Dendritic cell treated with granulocyte-macrophage colony-stimulating factor and Interleukin-4, amounts not matched to agents 40 ng/mL and 50 ng/mL, for 4 days (primary cell): ENCODE data around the gene LMOD2.

Experiments used
- H3K27ac Mint-ChIP-seq: one replicate; pipeline ENCODE4 v1.8.0; 2022; ENCODE audit warnings: mild to moderate bottlenecking, mixed read lengths
- H3K27me3 Mint-ChIP-seq: one replicate; pipeline ENCODE4 v1.8.0; 2022; ENCODE audit warnings: mild to moderate bottlenecking, mixed read lengths
- H3K36me3 Mint-ChIP-seq: one replicate; pipeline ENCODE4 v1.8.0; 2022; ENCODE audit warnings: low read depth, mixed read lengths
- H3K4me1 Mint-ChIP-seq: one replicate; pipeline ENCODE4 v1.8.0; 2022; ENCODE audit warnings: low read depth, mixed read lengths
- H3K4me3 Mint-ChIP-seq: one replicate; pipeline ENCODE4 v1.8.0; 2022; ENCODE audit warnings: mild to moderate bottlenecking, moderate library complexity, mixed read lengths
- H3K9me3 Mint-ChIP-seq: one replicate; pipeline ENCODE4 v1.8.0; 2022; ENCODE audit warnings: mixed read lengths
- intact Hi-C: fragments of 100-400 bp; cut with micrococcal nuclease; formaldehyde crosslinking; loops from one replicate; pipeline ENCODE4 v1.15.0; 2022

Gene LMOD2

DNA sequence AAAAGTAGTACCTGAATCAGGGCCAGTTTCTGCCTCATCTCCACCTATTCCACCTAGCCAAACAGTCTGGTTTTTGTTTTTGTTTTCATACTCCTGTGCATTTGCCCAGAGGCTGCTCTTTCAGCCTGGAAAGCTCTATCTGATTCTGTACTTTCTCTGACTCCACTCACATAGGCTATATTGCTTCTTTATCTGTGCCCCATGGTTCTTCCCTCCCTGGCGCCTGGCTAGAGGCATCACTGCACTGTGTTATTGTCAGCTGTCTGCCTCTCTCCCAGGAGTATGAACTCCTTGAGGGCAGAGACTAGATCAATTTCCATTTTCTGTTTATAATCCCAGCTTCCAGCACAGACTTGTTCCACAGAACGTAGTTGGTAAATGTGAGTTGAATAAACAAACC lies 5.1 kb upstream of the LMOD2 start:
- intact Hi-C loops: no loop called here
- Mint-ChIP-seq H3K4me3 (no peak overlapping the region), H3K27ac (no peak overlapping the region), H3K36me3 (no peaks in the 10 kb centered on the region), H3K9me3 (no peaks in the 10 kb centered on the region), H3K27me3 (peaks cover 1% of the 10 kb centered on the region), H3K4me1 (no peaks in the 10 kb centered on the region)

DNA sequence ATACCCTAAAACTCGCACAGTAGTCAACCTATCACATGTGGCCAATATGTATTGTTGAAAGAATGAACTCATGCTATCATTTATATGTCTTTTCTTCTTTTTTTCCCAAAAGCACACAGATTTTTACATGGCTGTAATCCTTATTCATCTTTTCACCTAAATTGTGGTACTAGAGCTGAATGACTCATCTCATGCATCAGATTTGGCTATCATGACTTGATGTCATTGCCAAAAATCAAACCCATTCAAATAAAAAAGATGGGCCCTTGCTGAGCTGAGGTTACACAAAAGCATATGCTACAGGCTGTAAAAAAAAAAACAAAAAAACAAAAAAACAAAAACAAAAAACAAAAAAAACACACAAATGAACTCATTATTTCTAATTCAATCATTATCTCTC lies 3.3 kb upstream of the LMOD2 start:
- H3K27me3 Mint-ChIP-seq: no peaks in the 10 kb centered on the region
- no peak overlapping the region for H3K27ac Mint-ChIP-seq
- H3K4me1 Mint-ChIP-seq: no peaks in the 10 kb centered on the region
- H3K9me3 Mint-ChIP-seq: no peaks in the 10 kb centered on the region
- no peak overlapping the region for H3K4me3 Mint-ChIP-seq
- intact Hi-C loops: no loop called here
- H3K36me3 Mint-ChIP-seq: no peaks in the 10 kb centered on the region

DNA sequence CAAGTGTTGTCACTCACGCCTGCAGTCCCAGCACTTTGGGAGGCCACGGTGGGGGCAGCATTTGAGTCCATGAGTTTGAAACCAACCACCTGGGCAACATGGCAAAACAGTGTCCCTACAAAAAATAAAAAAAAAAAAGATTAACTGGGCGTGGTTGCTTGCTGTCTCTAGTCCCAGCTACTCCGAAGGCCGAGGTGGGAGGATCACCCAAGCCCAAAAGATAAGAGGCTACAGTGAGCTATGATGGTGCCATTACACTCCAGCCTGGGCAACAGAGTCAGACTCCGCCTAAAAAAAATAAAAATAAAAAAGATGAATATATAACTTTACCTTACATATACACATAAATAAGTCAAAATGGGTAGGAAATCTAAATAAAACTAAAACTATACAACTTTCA lies 2.5 kb upstream of the LMOD2 start:
- intact Hi-C loops: no loop called here
- no peak overlapping the region for H3K4me3 Mint-ChIP-seq
- H3K4me1 Mint-ChIP-seq: no peaks in the 10 kb centered on the region
- H3K36me3 Mint-ChIP-seq: no peaks in the 10 kb centered on the region
- H3K27me3 Mint-ChIP-seq: no peaks in the 10 kb centered on the region
- no peaks in the 10 kb centered on the region for H3K9me3 Mint-ChIP-seq
- H3K27ac Mint-ChIP-seq: no peak overlapping the region

DNA sequence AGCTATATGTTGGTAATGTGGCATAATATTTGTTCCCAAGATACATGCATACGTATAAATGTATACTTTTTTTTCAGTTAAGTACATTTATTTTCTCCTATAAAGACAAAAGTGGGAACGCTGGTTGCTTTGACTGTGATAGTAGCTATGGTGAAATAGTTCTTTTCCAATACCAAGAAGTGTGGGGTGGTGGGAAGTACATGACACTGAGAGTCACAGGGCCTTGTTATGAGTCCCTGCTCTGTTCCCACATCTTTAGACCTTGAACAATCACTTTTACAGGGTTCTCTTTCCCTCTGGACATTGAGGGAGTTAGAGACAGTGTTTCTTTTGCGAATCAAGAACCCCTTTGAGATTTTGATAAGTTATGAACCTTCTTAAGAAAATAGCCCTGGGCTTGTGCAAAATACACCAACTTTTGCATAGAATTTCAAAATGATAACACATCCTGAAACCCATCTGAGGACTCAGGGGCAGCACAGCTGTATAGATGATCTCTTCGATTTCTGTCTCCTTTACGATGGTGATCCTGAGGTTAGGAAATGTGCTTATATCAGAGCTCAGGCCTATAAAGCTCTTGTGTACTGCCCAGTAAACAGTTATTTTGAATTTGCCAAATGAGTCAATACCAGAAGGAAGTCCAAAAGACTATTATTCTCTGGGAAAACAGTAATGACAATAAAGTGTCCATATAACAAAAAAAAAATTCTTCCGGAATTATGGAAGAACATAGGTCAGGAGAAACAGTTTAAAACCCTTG lies 1.1 kb downstream of the LMOD2 start:
- no peaks in the 10 kb centered on the region for H3K9me3 Mint-ChIP-seq
- no peak overlapping the region for H3K27ac Mint-ChIP-seq
- intact Hi-C loops: no loop called here
- H3K27me3 Mint-ChIP-seq: peaks cover 4% of the 10 kb centered on the region
- no peak overlapping the region for H3K4me3 Mint-ChIP-seq
- H3K4me1 Mint-ChIP-seq: peaks cover 3% of the 10 kb centered on the region
- no peaks in the 10 kb centered on the region for H3K36me3 Mint-ChIP-seq

- Mint-ChIP-seq H3K27me3 (peaks cover 4% of the 10 kb centered on the region), H3K9me3 (no peaks in the 10 kb centered on the region), H3K4me3 (no peak overlapping the region), H3K4me1 (peaks cover 6% of the 10 kb centered on the region), H3K36me3 (no peaks in the 10 kb centered on the region), H3K27ac (no peak overlapping the region)
- intact Hi-C loops: no loop called here
Measured at GRCh38 chr7:123657304-123657685, 1.6 kb downstream of the LMOD2 start.

DNA sequence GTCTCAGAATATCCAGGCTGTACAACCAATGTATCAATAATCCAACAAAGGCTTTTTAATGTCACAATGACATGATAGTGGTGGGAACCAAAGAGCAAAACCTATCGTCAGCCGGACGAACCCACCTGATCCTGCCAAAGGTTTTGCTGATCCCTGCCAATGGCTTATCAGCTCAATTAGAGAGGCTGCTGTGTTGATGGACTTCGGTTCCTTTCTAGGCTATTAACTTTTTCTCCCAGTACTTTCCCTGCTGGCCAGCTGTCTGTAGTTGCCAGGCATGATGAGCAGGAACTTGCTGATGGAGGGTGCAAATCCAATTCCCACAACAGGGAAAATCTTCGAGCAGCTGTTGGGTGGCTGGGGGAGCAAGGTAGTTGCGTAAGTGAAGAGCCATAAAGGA lies 2.4 kb downstream of the LMOD2 start:
- Mint-ChIP-seq H3K36me3 (no peaks in the 10 kb centered on the region), H3K9me3 (no peaks in the 10 kb centered on the region), H3K27ac (no peak overlapping the region), H3K4me1 (peaks cover 6% of the 10 kb centered on the region), H3K27me3 (peaks cover 4% of the 10 kb centered on the region), H3K4me3 (no peak overlapping the region)
- intact Hi-C loops: no loop called here

GRCh38 chr7:123660514-123661354 lies 5.1 kb downstream of the LMOD2 start:
- Mint-ChIP-seq H3K4me1 (peaks cover 6% of the 10 kb centered on the region), H3K4me3 (no peak overlapping the region), H3K27ac (no peak overlapping the region), H3K27me3 (peaks cover 4% of the 10 kb centered on the region), H3K36me3 (no peaks in the 10 kb centered on the region), H3K9me3 (no peaks in the 10 kb centered on the region)
- intact Hi-C loops: no loop called here

GRCh38 chr7:123661765-123662164 lies 6.1 kb downstream of the LMOD2 start:
- intact Hi-C loops: no loop called here
- peaks cover 6% of the 10 kb centered on the region for H3K27me3 Mint-ChIP-seq
- no peak overlapping the region for H3K4me3 Mint-ChIP-seq
- no peaks in the 10 kb centered on the region for H3K9me3 Mint-ChIP-seq
- H3K4me1 Mint-ChIP-seq: peaks cover 6% of the 10 kb centered on the region
- no peaks in the 10 kb centered on the region for H3K36me3 Mint-ChIP-seq
- H3K27ac Mint-ChIP-seq: no peak overlapping the region

DNA sequence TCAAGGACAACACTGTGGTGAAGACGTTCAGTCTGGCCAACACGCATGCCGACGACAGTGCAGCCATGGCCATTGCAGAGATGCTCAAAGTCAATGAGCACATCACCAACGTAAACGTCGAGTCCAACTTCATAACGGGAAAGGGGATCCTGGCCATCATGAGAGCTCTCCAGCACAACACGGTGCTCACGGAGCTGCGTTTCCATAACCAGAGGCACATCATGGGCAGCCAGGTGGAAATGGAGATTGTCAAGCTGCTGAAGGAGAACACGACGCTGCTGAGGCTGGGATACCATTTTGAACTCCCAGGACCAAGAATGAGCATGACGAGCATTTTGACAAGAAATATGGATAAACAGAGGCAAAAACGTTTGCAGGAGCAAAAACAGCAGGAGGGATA lies 6.6 kb downstream of the LMOD2 start:
- H3K27me3 Mint-ChIP-seq: peaks cover 6% of the 10 kb centered on the region
- H3K36me3 Mint-ChIP-seq: no peaks in the 10 kb centered on the region
- H3K4me3 Mint-ChIP-seq: no peak overlapping the region
- H3K4me1 Mint-ChIP-seq: peaks cover 6% of the 10 kb centered on the region
- no peaks in the 10 kb centered on the region for H3K9me3 Mint-ChIP-seq
- intact Hi-C loops: no loop called here
- H3K27ac Mint-ChIP-seq: no peak overlapping the region

DNA sequence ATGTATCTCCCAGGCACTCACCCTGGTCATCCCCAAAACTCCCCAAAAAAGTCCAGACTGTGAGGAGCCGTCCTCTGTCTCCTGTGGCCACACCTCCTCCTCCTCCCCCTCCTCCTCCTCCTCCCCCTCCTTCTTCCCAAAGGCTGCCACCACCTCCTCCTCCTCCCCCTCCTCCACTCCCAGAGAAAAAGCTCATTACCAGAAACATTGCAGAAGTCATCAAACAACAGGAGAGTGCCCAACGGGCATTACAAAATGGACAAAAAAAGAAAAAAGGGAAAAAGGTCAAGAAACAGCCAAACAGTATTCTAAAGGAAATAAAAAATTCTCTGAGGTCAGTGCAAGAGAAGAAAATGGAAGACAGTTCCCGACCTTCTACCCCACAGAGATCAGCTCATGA lies 7.1 kb downstream of the LMOD2 start:
- H3K27me3 Mint-ChIP-seq: peaks cover 6% of the 10 kb centered on the region
- no peak overlapping the region for H3K27ac Mint-ChIP-seq
- peaks cover 6% of the 10 kb centered on the region for H3K4me1 Mint-ChIP-seq
- no peak overlapping the region for H3K4me3 Mint-ChIP-seq
- H3K36me3 Mint-ChIP-seq: no peaks in the 10 kb centered on the region
- no peaks in the 10 kb centered on the region for H3K9me3 Mint-ChIP-seq
- intact Hi-C loops: no loop called here

- no peak overlapping the region for H3K27ac Mint-ChIP-seq
- intact Hi-C loops: no loop called here
- no peak overlapping the region for H3K4me3 Mint-ChIP-seq
- H3K27me3 Mint-ChIP-seq: peaks cover 6% of the 10 kb centered on the region
- H3K4me1 Mint-ChIP-seq: peaks cover 6% of the 10 kb centered on the region
- no peaks in the 10 kb centered on the region for H3K36me3 Mint-ChIP-seq
- H3K9me3 Mint-ChIP-seq: no peaks in the 10 kb centered on the region
Measured at GRCh38 chr7:123663200-123663599, 7.5 kb downstream of the LMOD2 start.

GRCh38 chr7:123665157-123665556 lies 9.5 kb downstream of the LMOD2 start:
- Mint-ChIP-seq H3K4me3 (no peak overlapping the region), H3K9me3 (no peaks in the 10 kb centered on the region), H3K27ac (no peak overlapping the region), H3K4me1 (peaks cover 6% of the 10 kb centered on the region), H3K27me3 (peaks cover 5% of the 10 kb centered on the region), H3K36me3 (no peaks in the 10 kb centered on the region)
- intact Hi-C loops: no loop called here

DNA sequence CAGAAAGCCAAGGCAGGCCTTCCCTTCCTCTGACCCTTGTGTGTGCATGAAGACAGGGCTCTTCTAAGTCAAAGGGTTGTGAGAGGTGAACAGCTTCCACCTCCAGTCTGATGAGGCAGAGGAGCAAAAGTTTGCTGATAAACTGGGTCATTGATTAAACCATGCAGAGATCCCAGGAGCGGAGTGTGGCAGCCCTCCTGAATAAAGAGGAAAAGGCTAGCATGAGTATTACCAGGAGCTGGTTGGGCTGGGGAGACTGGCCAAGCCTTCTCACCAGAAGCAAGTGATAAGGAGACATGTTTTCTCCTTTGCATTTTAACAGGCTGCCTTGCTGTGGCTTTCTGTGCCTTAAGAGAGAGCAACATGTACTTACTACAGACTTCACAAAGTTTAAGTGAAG lies 10.2 kb downstream of the LMOD2 start:
- Mint-ChIP-seq H3K4me1 (peaks cover 6% of the 10 kb centered on the region), H3K9me3 (no peaks in the 10 kb centered on the region), H3K36me3 (no peaks in the 10 kb centered on the region), H3K4me3 (no peak overlapping the region), H3K27ac (no peak overlapping the region), H3K27me3 (peaks cover 2% of the 10 kb centered on the region)
- intact Hi-C loops: no loop called here

- Mint-ChIP-seq H3K36me3 (no peaks in the 10 kb centered on the region), H3K4me3 (no peak overlapping the region), H3K9me3 (no peaks in the 10 kb centered on the region), H3K27ac (no peak overlapping the region), H3K4me1 (peaks cover 5% of the 10 kb centered on the region), H3K27me3 (peaks cover 2% of the 10 kb centered on the region)
- intact Hi-C loops: no loop called here
Measured at GRCh38 chr7:123666492-123666891, 10.8 kb downstream of the LMOD2 start.
